HUDEP-2 (cell line): ENCODE data around the gene CFAP97D2.
"Not testable (repeated sequence)": the region's sequence is repeated elsewhere in the genome, so short reads cannot be mapped to it uniquely, and the experiment has no call there.

Experiments
- DNase-seq, 76 experiments: peaks; one replicate each; lab custom pipeline; 2025; ENCODE audit not compliant: unreplicated experiment in 76 of 76; lab: John Stamatoyannopoulos, UW

The CFAP97D2 gene

GRCh38 chr13:114155926-114156883 is 22.9 kb upstream of the CFAP97D2 start:
- DNase-seq, result no peak

- no peak for DNase-seq
These were observed 21.1 kb upstream of the CFAP97D2 start for GRCh38 chr13:114157869-114158495.

GRCh38 chr13:114158869-114159666 is 20.0 kb upstream of the CFAP97D2 start:
- DNase-seq, result not testable (repeated sequence)

GRCh38 chr13:114161028-114161556 is 18.0 kb upstream of the CFAP97D2 start:
- DNase-seq, result no peak

GRCh38 chr13:114161644-114162532 is 17.2 kb upstream of the CFAP97D2 start:
- DNase-seq, result peak in 1 of 76 experiments; percentile 7

- no peak for DNase-seq
These were observed 16.5 kb upstream of the CFAP97D2 start for GRCh38 chr13:114162533-114162922.

- DNase-seq, result no peak
These were observed 15.0 kb upstream of the CFAP97D2 start for GRCh38 chr13:114164053-114164452.

- DNase-seq, result no peak
These were observed 14.2 kb upstream of the CFAP97D2 start for GRCh38 chr13:114164681-114165429.

GRCh38 chr13:114166381-114167131 is 12.5 kb upstream of the CFAP97D2 start:
- peak in 2 of 76 experiments; percentile 9 to 25 for DNase-seq

GRCh38 chr13:114167426-114167825 is 11.6 kb upstream of the CFAP97D2 start:
- DNase-seq, result no peak

GRCh38 chr13:114167885-114168284 is 11.2 kb upstream of the CFAP97D2 start:
- DNase-seq, result no peak

GRCh38 chr13:114173272-114173671 is 5.8 kb upstream of the CFAP97D2 start:
- DNase-seq, result no peak

GRCh38 chr13:114173745-114174144 is 5.3 kb upstream of the CFAP97D2 start:
- DNase-seq, result no peak

- no peak for DNase-seq
These were observed 4.5 kb upstream of the CFAP97D2 start for GRCh38 chr13:114174529-114174961.

- DNase-seq, result not testable (repeated sequence)
These were observed 2.6 kb upstream of the CFAP97D2 start for GRCh38 chr13:114176359-114176902.

GRCh38 chr13:114177245-114178010 is 1.6 kb upstream of the CFAP97D2 start:
- no peak for DNase-seq
